ENCODE data around the gene RPL19. TPM values are rescaled to one million over a fixed set of nuclear protein-coding genes. Genes with fewer than 3 reads are reported as not detected.

RPL19 gene
- total RNA-seq = 1,000 to 10,000 TPM; 2,889 to 2,909 TPM

GRCh38 chr17:39200070-39200879 lies at the start of gene RPL19:
Gene RPL19 (plus strand): TSS chr17:39200283. CDS start chr17:39200345, 62 bp downstream.
- no peaks in the 10 kb centered on the region for H3K27me3 Mint-ChIP-seq (ENCODE audit: low read depth)
- no peaks in the 10 kb centered on the region for H3K9me3 Mint-ChIP-seq
- DNase-seq (peak; percentile 84 to 87), ATAC-seq (replicated peaks in 1 of 2) (peak; percentile 70 to 73)
- H3K36me3 Mint-ChIP-seq (ENCODE audit: insufficient read depth in 2 of 2) = peaks cover 19 to 39% of the 10 kb centered on the region in 2 donors
- peak within 1 kb of the TSS; percentile 96 to 100 for H3K4me3 Mint-ChIP-seq
- peaks cover 73% of the 10 kb centered on the region for H3K4me1 Mint-ChIP-seq (ENCODE audit: low read depth)
- H3K27ac Mint-ChIP-seq = peak within 1 kb of the TSS; percentile 100

- Mint-ChIP-seq H3K9me3 (no peaks in the 10 kb centered on the region), H3K4me3 (peak overlapping the region; percentile 56 to 94), H3K27me3 (ENCODE audit: low read depth) (peaks cover 17% of the 10 kb centered on the region), H3K36me3 (ENCODE audit: insufficient read depth in 2 of 2) (peaks cover 0 to 7% of the 10 kb centered on the region in 2 donors), H3K27ac (no peak overlapping the region), H3K4me1 (ENCODE audit: low read depth) (peaks cover 61% of the 10 kb centered on the region)
- ATAC-seq (replicated peaks in 1 of 2) (no peak), DNase-seq (no peak)
These were observed 49.3 kb upstream of the RPL19 start for GRCh38 chr17:39150795-39151149.

GRCh38 chr17:39151150-39151942 lies 48.7 kb upstream of the RPL19 start, which contains the start of gene PLXDC1:
Gene PLXDC1 (minus strand): TSS chr17:39151637. CDS start chr17:39151437, 200 bp downstream.
- ATAC-seq (replicated peaks in 1 of 2) (no peak), DNase-seq (peak; percentile 33 to 35)
- peak within 1 kb of the TSS; percentile 94 for H3K4me3 Mint-ChIP-seq
- no peaks in the 10 kb centered on the region for H3K9me3 Mint-ChIP-seq
- peaks cover 0 to 7% of the 10 kb centered on the region in 2 donors for H3K36me3 Mint-ChIP-seq (ENCODE audit: insufficient read depth in 2 of 2)
- H3K27ac Mint-ChIP-seq = peak within 1 kb of the TSS; percentile 42
- peaks cover 17% of the 10 kb centered on the region for H3K27me3 Mint-ChIP-seq (ENCODE audit: low read depth)
- peaks cover 61% of the 10 kb centered on the region for H3K4me1 Mint-ChIP-seq (ENCODE audit: low read depth)

GRCh38 chr17:39151943-39152818 lies 47.9 kb upstream of the RPL19 start:
- H3K36me3 Mint-ChIP-seq (ENCODE audit: insufficient read depth in 2 of 2) = peaks cover 0 to 7% of the 10 kb centered on the region in 2 donors
- peak overlapping the region; percentile 94 for H3K4me3 Mint-ChIP-seq
- peaks cover 61% of the 10 kb centered on the region for H3K4me1 Mint-ChIP-seq (ENCODE audit: low read depth)
- DNase-seq (peak; percentile 34 to 46), ATAC-seq (replicated peaks in 1 of 2) (no peak)
- no peaks in the 10 kb centered on the region for H3K9me3 Mint-ChIP-seq
- H3K27ac Mint-ChIP-seq = peak overlapping the region; percentile 100
- H3K27me3 Mint-ChIP-seq (ENCODE audit: low read depth) = peaks cover 17% of the 10 kb centered on the region

GRCh38 chr17:39153599-39154051 lies 46.5 kb upstream of the RPL19 start:
- DNase-seq (peak; percentile 85 to 94), ATAC-seq (replicated peaks in 1 of 2) (peak; percentile 63 to 64)
- H3K27ac Mint-ChIP-seq = peak overlapping the region; percentile 100
- H3K4me3 Mint-ChIP-seq = peak overlapping the region; percentile 94
- no peaks in the 10 kb centered on the region for H3K9me3 Mint-ChIP-seq
- H3K4me1 Mint-ChIP-seq (ENCODE audit: low read depth) = peaks cover 61% of the 10 kb centered on the region
- H3K27me3 Mint-ChIP-seq (ENCODE audit: low read depth) = peaks cover 17% of the 10 kb centered on the region
- peaks cover 0 to 7% of the 10 kb centered on the region in 2 donors for H3K36me3 Mint-ChIP-seq (ENCODE audit: insufficient read depth in 2 of 2)

- no peak overlapping the region for H3K27ac Mint-ChIP-seq
- H3K4me3 Mint-ChIP-seq = no peak overlapping the region
- no peaks in the 10 kb centered on the region for H3K9me3 Mint-ChIP-seq
- DNase-seq (no peak), ATAC-seq (replicated peaks in 1 of 2) (no peak)
- H3K36me3 Mint-ChIP-seq (ENCODE audit: insufficient read depth in 2 of 2) = peaks cover 0 to 7% of the 10 kb centered on the region in 2 donors
- H3K27me3 Mint-ChIP-seq (ENCODE audit: low read depth) = peaks cover 5% of the 10 kb centered on the region
- H3K4me1 Mint-ChIP-seq (ENCODE audit: low read depth) = peaks cover 41% of the 10 kb centered on the region
These were observed 44.4 kb upstream of the RPL19 start for GRCh38 chr17:39155654-39156053.

- no peak for DNase-seq
- H3K27me3 Mint-ChIP-seq (ENCODE audit: low read depth) = no peaks in the 10 kb centered on the region
- no peak overlapping the region for H3K4me3 Mint-ChIP-seq
- H3K4me1 Mint-ChIP-seq (ENCODE audit: low read depth) = peaks cover 38% of the 10 kb centered on the region
- no peak for ATAC-seq (replicated peaks in 1 of 2)
- H3K27ac Mint-ChIP-seq = no peak overlapping the region
- H3K9me3 Mint-ChIP-seq = no peaks in the 10 kb centered on the region
- H3K36me3 Mint-ChIP-seq (ENCODE audit: insufficient read depth in 2 of 2) = peaks cover 0 to 7% of the 10 kb centered on the region in 2 donors
These were observed 43.6 kb upstream of the RPL19 start for GRCh38 chr17:39156491-39156890.

- Mint-ChIP-seq H3K9me3 (no peaks in the 10 kb centered on the region), H3K27me3 (ENCODE audit: low read depth) (no peaks in the 10 kb centered on the region), H3K36me3 (ENCODE audit: insufficient read depth in 2 of 2) (peaks cover 0 to 6% of the 10 kb centered on the region in 2 donors), H3K4me3 (no peak overlapping the region), H3K4me1 (ENCODE audit: low read depth) (peaks cover 17% of the 10 kb centered on the region), H3K27ac (no peak overlapping the region)
- no peak for ATAC-seq (replicated peaks in 1 of 2)
- no peak for DNase-seq
These were observed 41.5 kb upstream of the RPL19 start for GRCh38 chr17:39158623-39159022.

- no peaks in the 10 kb centered on the region for H3K9me3 Mint-ChIP-seq
- H3K4me3 Mint-ChIP-seq = no peak overlapping the region
- H3K4me1 Mint-ChIP-seq (ENCODE audit: low read depth) = peaks cover 10% of the 10 kb centered on the region
- H3K27me3 Mint-ChIP-seq (ENCODE audit: low read depth) = peaks cover 13% of the 10 kb centered on the region
- DNase-seq (no peak), ATAC-seq (replicated peaks in 1 of 2) (no peak)
- H3K36me3 Mint-ChIP-seq (ENCODE audit: insufficient read depth in 2 of 2) = no peaks in the 10 kb centered on the region
- H3K27ac Mint-ChIP-seq = no peak overlapping the region
These were observed 38.1 kb upstream of the RPL19 start for GRCh38 chr17:39161962-39162361.

GRCh38 chr17:39164675-39165143 lies 35.4 kb upstream of the RPL19 start:
- DNase-seq (peak; percentile 76 to 85), ATAC-seq (replicated peaks in 1 of 2) (peak; percentile 92 to 93)
- peaks cover 17% of the 10 kb centered on the region for H3K4me1 Mint-ChIP-seq (ENCODE audit: low read depth)
- peaks cover 28% of the 10 kb centered on the region for H3K27me3 Mint-ChIP-seq (ENCODE audit: low read depth)
- H3K36me3 Mint-ChIP-seq (ENCODE audit: insufficient read depth in 2 of 2) = no peaks in the 10 kb centered on the region
- peak overlapping the region; percentile 77 to 82 for H3K4me3 Mint-ChIP-seq
- no peak overlapping the region for H3K27ac Mint-ChIP-seq
- peaks cover 0 to 4% of the 10 kb centered on the region in 2 donors for H3K9me3 Mint-ChIP-seq

GRCh38 chr17:39165178-39165840 lies 34.8 kb upstream of the RPL19 start:
- Mint-ChIP-seq H3K27me3 (ENCODE audit: low read depth) (peaks cover 28% of the 10 kb centered on the region), H3K4me1 (ENCODE audit: low read depth) (peaks cover 17% of the 10 kb centered on the region), H3K27ac (no peak overlapping the region), H3K9me3 (peaks cover 0 to 4% of the 10 kb centered on the region in 2 donors), H3K4me3 (peak overlapping the region; percentile 77 to 82), H3K36me3 (ENCODE audit: insufficient read depth in 2 of 2) (no peaks in the 10 kb centered on the region)
- peak in 1 of 2 donors; percentile 46 for ATAC-seq (replicated peaks in 1 of 2)
- no peak for DNase-seq

- H3K36me3 Mint-ChIP-seq (ENCODE audit: insufficient read depth in 2 of 2) = no peaks in the 10 kb centered on the region
- H3K27me3 Mint-ChIP-seq (ENCODE audit: low read depth) = peaks cover 34% of the 10 kb centered on the region
- DNase-seq (no peak), ATAC-seq (replicated peaks in 1 of 2) (no peak)
- peak within 1 kb of the TSS; percentile 77 to 82 for H3K4me3 Mint-ChIP-seq
- H3K9me3 Mint-ChIP-seq = peaks cover 0 to 4% of the 10 kb centered on the region in 2 donors
- H3K4me1 Mint-ChIP-seq (ENCODE audit: low read depth) = peaks cover 17% of the 10 kb centered on the region
- H3K27ac Mint-ChIP-seq = no peak within 1 kb of the TSS
These were observed 34.2 kb upstream of the RPL19 start, which contains the start of gene ARL5C for GRCh38 chr17:39165841-39166349. Gene ARL5C (minus strand): TSS chr17:39166161. CDS start chr17:39165760, 401 bp downstream.
